HL-60 (cell line): ENCODE measurements around the gene TFDP3.

Experiments used
- POLR2AphosphoS5 ChIP-seq: IDR thresholded peaks from 2 replicates; pipeline ENCODE4 v1.6.1; 2012; ENCODE audit warnings: low read depth
- SPI1 ChIP-seq: IDR thresholded peaks from 2 replicates; pipeline ENCODE4 v1.6.1; 2012; ENCODE audit warnings: low read depth, mild to moderate bottlenecking, borderline replicate concordance
- TF ChIP-seq, protein P1 (sequence below): IDR thresholded peaks from one replicate; pipeline ENCODE4 v1.5.1; 2011; ENCODE audit warnings: low read length, control low read depth, inconsistent platforms; ENCODE audit not compliant: insufficient read depth

DNA sequence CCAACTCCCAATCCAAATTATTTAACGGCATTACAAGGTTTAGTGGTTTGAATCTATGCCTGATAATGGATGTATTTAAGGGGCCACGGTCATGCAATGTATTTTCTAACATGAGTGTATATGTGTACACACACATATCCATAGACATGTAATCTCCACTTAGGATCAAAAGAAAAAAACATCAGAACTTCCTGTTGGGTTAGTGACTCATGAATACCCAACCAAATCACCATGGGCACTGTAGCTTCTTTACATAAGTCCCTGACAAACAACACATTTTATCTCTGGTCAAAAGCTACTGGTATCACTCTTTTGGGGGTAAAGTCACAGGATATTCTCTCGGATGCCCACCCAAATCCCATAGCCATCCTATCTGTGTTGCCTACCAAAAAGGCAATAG is 36.5 kb upstream of the TFDP3 start:
- TF ChIP-seq POLR2AphosphoS5 = no peak
- TF ChIP-seq, protein P1, sequence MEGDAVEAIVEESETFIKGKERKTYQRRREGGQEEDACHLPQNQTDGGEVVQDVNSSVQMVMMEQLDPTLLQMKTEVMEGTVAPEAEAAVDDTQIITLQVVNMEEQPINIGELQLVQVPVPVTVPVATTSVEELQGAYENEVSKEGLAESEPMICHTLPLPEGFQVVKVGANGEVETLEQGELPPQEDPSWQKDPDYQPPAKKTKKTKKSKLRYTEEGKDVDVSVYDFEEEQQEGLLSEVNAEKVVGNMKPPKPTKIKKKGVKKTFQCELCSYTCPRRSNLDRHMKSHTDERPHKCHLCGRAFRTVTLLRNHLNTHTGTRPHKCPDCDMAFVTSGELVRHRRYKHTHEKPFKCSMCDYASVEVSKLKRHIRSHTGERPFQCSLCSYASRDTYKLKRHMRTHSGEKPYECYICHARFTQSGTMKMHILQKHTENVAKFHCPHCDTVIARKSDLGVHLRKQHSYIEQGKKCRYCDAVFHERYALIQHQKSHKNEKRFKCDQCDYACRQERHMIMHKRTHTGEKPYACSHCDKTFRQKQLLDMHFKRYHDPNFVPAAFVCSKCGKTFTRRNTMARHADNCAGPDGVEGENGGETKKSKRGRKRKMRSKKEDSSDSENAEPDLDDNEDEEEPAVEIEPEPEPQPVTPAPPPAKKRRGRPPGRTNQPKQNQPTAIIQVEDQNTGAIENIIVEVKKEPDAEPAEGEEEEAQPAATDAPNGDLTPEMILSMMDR = no peak
- TF ChIP-seq SPI1 = no peak
